OCI-LY7 (cell line): Measurements from ENCODE around the gene TNFRSF1B.

Source experiments
- CTCF ChIP-seq: fragments of 200-600 bp; sonication (generic); conservative IDR thresholded peaks from 2 replicates; pipeline ENCODE4 v1.5.1; 2014; ENCODE audit warnings: mild to moderate bottlenecking, antibody characterized with exemption, low read length, moderate library complexity, mixed read lengths
- EZH2phosphoT487 ChIP-seq: fragments of 200-600 bp; sonication (generic); IDR thresholded peaks from 2 replicates; pipeline ENCODE4 v1.6.1; 2018; ENCODE audit warnings: low read depth, borderline replicate concordance, mild to moderate bottlenecking, mixed run types, antibody characterized with exemption, low read length, moderate library complexity, mixed read lengths

DNA sequence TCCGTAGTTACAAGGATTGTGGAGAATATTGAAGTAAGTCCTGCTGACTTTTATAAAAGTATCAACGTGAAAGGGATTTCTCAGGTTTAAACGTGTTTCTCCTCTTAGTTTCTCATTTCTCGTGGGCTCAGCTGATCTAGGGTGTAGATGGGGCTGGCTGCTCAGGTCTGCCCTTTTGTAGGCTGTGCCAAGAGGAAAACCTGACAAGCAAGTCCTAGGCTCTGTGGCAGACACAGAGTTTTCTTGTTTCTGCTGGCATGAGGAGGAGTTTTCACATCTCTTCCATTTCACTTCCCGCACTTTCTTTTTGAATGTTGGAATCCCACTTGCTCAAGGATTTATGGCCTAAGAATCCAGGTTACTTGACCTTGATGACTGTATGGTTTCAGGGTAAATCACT, 77.8 kb downstream of the TNFRSF1B start:
- no peak for TF ChIP-seq CTCF
- no peak for TF ChIP-seq EZH2phosphoT487
